Measurements from ENCODE around the gene PKDREJ. TPM values are rescaled to one million over a fixed set of nuclear protein-coding genes. Genes with fewer than 3 reads are reported as not detected.

Gene PKDREJ
- total and polyA plus RNA-seq, 7 donors = under 0.01 to 0.03 TPM; not detected in 5

DNA sequence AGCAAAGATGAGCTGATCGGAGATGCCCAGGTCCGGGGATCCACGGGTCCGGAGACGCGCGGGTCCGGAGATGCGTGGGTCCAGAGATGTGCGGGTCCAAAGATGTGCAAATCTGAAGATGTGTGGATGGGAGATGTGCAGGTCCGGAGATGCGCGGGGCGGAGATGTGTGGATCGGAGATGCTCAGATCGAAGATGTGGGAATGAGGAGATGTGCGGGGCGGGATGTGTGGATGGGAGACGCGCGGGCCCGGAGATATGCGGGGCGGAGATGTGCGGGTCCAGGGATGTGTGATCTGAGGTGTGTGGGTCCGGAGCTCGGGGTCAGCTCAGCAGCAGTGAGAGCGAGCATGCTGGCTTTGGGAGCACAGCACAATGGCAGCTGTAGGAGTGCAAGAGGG, 48.5 kb downstream of the PKDREJ start:
- no peak for DNase-seq
- Histone ChIP-seq H3K4me3 (no peak overlapping the region), H3K27ac (no peak overlapping the region), H3K27me3 (ENCODE audit: insufficient read depth in 3 of 3, low read length in 2 of 3) (no peaks in the 10 kb centered on the region), H3K4me1 (no peaks in the 10 kb centered on the region), H3K9me3 (peaks cover 1% of the 10 kb centered on the region), H3K36me3 (ENCODE audit: insufficient read depth in 1 of 2, low read depth in 1 of 2) (peaks cover 8 to 61% of the 10 kb centered on the region in 2 donors)
- no peak for TF ChIP-seq CTCF (IDR thresholded peaks at IDR 0.05)
- WGBS, 3 donors = 96 to 98% (median 98%) methylated on average over 28 of the region's 28 CpGs
- intact Hi-C loops (cut with DNase I) = no loop called here
- no peak for ATAC-seq

DNA sequence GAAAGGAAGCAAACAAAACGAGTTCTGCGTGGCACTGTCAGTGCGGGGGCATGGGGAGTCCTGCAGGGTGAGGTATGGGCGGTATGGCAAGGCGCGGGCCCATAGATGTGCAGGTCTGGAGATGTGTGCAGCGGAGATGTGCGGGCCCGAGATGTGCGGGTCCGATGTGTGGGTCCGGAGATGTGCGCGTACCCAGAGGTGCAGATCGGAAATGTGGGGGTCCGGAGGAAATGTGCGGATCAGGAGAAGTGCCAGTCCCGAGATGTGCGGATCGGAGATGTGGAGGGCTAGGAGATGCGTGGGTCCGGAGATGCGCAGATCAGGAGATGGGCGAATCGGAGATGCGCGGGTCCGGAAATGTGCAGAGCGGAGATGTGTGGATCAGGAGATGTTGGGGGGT, 49.0 kb downstream of the PKDREJ start:
- H3K4me3 ChIP-seq = no peak overlapping the region
- peaks cover 9 to 57% of the 10 kb centered on the region in 2 donors for H3K36me3 ChIP-seq (ENCODE audit: insufficient read depth in 1 of 2, low read depth in 1 of 2)
- intact Hi-C loops (cut with DNase I) = no loop called here
- TF ChIP-seq CTCF (IDR thresholded peaks at IDR 0.05) = no peak
- 95 to 99% (median 97%) methylated on average over 29 of the region's 29 CpGs for WGBS, 3 donors
- no peaks in the 10 kb centered on the region for H3K4me1 ChIP-seq
- no peak overlapping the region for H3K27ac ChIP-seq
- DNase-seq (no peak), ATAC-seq (no peak)
- peaks cover 6% of the 10 kb centered on the region for H3K9me3 ChIP-seq
- H3K27me3 ChIP-seq (ENCODE audit: insufficient read depth in 3 of 3, low read length in 2 of 3) = no peaks in the 10 kb centered on the region

DNA sequence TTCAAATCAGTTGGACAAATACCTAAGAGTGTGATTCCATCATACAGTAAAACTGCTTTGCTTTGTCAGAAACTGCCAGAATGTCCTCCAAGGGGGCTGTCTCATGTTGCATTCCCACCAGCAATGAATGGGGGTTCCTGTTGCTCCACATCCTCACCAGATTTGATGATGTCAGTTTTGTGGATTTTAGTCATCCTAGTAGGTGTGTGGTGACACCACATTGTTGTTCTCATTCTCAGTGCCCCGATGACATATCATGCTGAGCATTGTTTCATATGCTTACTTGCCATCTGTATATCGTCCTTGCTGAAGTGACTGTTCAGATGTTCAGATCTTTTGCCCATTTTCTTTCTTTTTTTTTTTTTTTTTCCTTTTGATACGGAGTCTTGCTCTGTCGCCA, 50.1 kb downstream of the PKDREJ start:
- peaks cover 10% of the 10 kb centered on the region for H3K9me3 ChIP-seq
- ATAC-seq = no peak
- no peaks in the 10 kb centered on the region for H3K27me3 ChIP-seq (ENCODE audit: insufficient read depth in 3 of 3, low read length in 2 of 3)
- H3K36me3 ChIP-seq (ENCODE audit: insufficient read depth in 1 of 2, low read depth in 1 of 2) = peaks cover 9 to 46% of the 10 kb centered on the region in 2 donors
- intact Hi-C loops (cut with DNase I) = no loop called here
- H3K4me1 ChIP-seq = no peaks in the 10 kb centered on the region
- TF ChIP-seq CTCF (IDR thresholded peaks at IDR 0.05) = no peak
- H3K27ac ChIP-seq = no peak overlapping the region
- H3K4me3 ChIP-seq = no peak overlapping the region
- WGBS, 3 donors = 94 to 98% (median 95%) methylated on average over 4 of the region's 4 CpGs
- no peak for DNase-seq

DNA sequence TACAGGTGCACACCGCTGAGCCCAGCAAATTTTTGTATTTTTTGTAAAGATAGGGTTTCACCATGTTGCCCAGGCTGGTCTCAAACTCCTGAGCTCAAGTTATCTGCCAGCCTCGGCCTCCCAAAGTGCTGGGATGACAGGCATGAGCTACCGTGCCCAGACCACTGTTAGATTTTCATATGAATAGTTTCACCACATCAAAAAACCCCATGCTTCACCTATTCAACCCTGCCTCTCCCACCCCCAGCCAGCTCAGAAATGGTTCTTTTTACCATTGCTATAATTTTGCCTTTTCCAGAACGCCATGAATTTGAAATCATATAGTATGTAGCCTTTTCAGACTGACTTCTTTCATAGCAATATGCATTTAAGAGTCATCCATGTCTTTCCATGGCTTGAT, 50.9 kb downstream of the PKDREJ start:
- no peaks in the 10 kb centered on the region for H3K4me1 ChIP-seq
- H3K27ac ChIP-seq = no peak overlapping the region
- no peak for ATAC-seq
- DNase-seq = no peak
- WGBS, 3 donors = 92 to 96% (median 94%) methylated on average over 4 of the region's 4 CpGs
- H3K9me3 ChIP-seq = peaks cover 10% of the 10 kb centered on the region
- H3K4me3 ChIP-seq = no peak overlapping the region
- peaks cover 9 to 39% of the 10 kb centered on the region in 2 donors for H3K36me3 ChIP-seq (ENCODE audit: insufficient read depth in 1 of 2, low read depth in 1 of 2)
- H3K27me3 ChIP-seq (ENCODE audit: insufficient read depth in 3 of 3, low read length in 2 of 3) = no peaks in the 10 kb centered on the region
- no peak for TF ChIP-seq CTCF (IDR thresholded peaks at IDR 0.05)
- intact Hi-C loops (cut with DNase I) = no loop called here

- TF ChIP-seq CTCF (IDR thresholded peaks at IDR 0.05) = no peak
- intact Hi-C loops (cut with DNase I) = no loop called here
- H3K9me3 ChIP-seq = peaks cover 10% of the 10 kb centered on the region
- ATAC-seq (no peak), DNase-seq (no peak)
- H3K4me1 ChIP-seq = no peaks in the 10 kb centered on the region
- H3K27ac ChIP-seq = no peak overlapping the region
- H3K36me3 ChIP-seq (ENCODE audit: insufficient read depth in 1 of 2, low read depth in 1 of 2) = peaks cover 6 to 23% of the 10 kb centered on the region in 2 donors
- no peaks in the 10 kb centered on the region for H3K27me3 ChIP-seq (ENCODE audit: insufficient read depth in 3 of 3, low read length in 2 of 3)
- no peak overlapping the region for H3K4me3 ChIP-seq
- WGBS, 3 donors = 97 to 100% (median 98%) methylated on average over 1 of the region's 1 CpG
Measured at GRCh38 chr22:46209262-46209661, 53.9 kb downstream of the PKDREJ start.
